Endothelial cell of umbilical vein (primary cell): ENCODE results near the gene ARHGEF40. TPM values are rescaled to one million over a fixed set of nuclear protein-coding genes. Genes with fewer than 3 reads are reported as not detected.

Experiments
- BruUV-seq: library from RNA; stranded (reverse); fragments of 400-500 nt; replicated peaks from 2 replicates; lab custom pipeline; 2021; lab: Mats Ljungman, UMichigan
- CTCF ChIA-PET: fragments of 300-600, 350-600 bp; sonication (Branson Sonifier 250); formaldehyde crosslinking; loops from one replicate; lab custom pipeline; 2021; ENCODE audit warnings: antibody characterized with exemption, inconsistent platforms; lab: Charles Lee
- POLR2A ChIA-PET: fragments of 300-600, 350-600 bp; sonication (Branson Sonifier 250); formaldehyde crosslinking; loops from one replicate; lab custom pipeline; 2021; ENCODE audit warnings: antibody characterized with exemption, inconsistent platforms; lab: Charles Lee
- DNase-seq: peaks from one replicate; pipeline ENCODE4 v3.0.0-alpha.2; 2011; ENCODE audit warnings: low read depth, low spot score
- FAIRE-seq: peaks from 2 replicates; lab custom pipeline; 2011; peaks lifted over from hg19 to GRCh38; lab: Jason Lieb, UNC
- H2AFZ ChIP-seq: 2 replicates; pipeline ENCODE4 v1.6.0; 2012; ENCODE audit warnings: low read depth, low read length, control low read depth, inconsistent platforms
- H3K27ac ChIP-seq: 2 replicates; pipeline ENCODE4 v1.5.1; 2011; ENCODE audit warnings: low read depth, mild to moderate bottlenecking, control low read depth, low read length, moderate library complexity; ENCODE audit not compliant: insufficient read depth
- H3K27me3 ChIP-seq, 2 experiments: 2 replicates each; pipeline versions ENCODE4 v1.6.0 to v1.6.1; 2011; ENCODE audit warnings: low read length in 2 of 2, mixed read lengths in 1 of 2; ENCODE audit not compliant: control insufficient read depth in 2 of 2, insufficient read depth in 2 of 2
- H3K36me3 ChIP-seq, 2 experiments: 2 replicates in 1 of 2; 3 replicates in 1 of 2; pipeline ENCODE4 v1.5.1; 2011; ENCODE audit warnings: low read length in 2 of 2, mild to moderate bottlenecking in 1 of 2, moderate library complexity in 1 of 2; ENCODE audit not compliant: control insufficient read depth in 2 of 2, insufficient read depth in 2 of 2; ENCODE audit errors: extremely low read depth in 1 of 2
- H3K4me1 ChIP-seq: 3 replicates; pipeline ENCODE4 v1.5.1; 2011; ENCODE audit warnings: mild to moderate bottlenecking, low read length; ENCODE audit not compliant: control insufficient read depth, insufficient read depth; ENCODE audit errors: extremely low read depth
- H3K4me2 ChIP-seq: 2 replicates; pipeline ENCODE4 v1.6.1; 2011; ENCODE audit warnings: low read length, control low read depth, mixed read lengths; ENCODE audit not compliant: insufficient read depth
- H3K4me3 ChIP-seq, 3 experiments: fragments of 200-600 bp in 1 of 3; sonication (generic), shearing (Covaris generic) in 1 of 3; replicated peaks in 1 of 3; 2 replicates each; pipeline ENCODE4 v1.5.1; 2011 to 2016; ENCODE audit warnings: control low read depth in 3 of 3, low read length in 3 of 3, mild to moderate bottlenecking in 2 of 3, inconsistent platforms in 1 of 3, low read depth in 1 of 3, moderate library complexity in 1 of 3; ENCODE audit not compliant: insufficient read depth in 1 of 3
- H3K79me2 ChIP-seq: 2 replicates; pipeline ENCODE4 v1.6.0; 2012; ENCODE audit warnings: low read length, inconsistent platforms; ENCODE audit not compliant: control insufficient read depth, insufficient read depth
- H3K9ac ChIP-seq: replicated peaks from 2 replicates; pipeline ENCODE3; 2011; ENCODE audit warnings: low read length, control low read depth; ENCODE audit not compliant: insufficient read depth; ENCODE audit errors: extremely low read depth
- H3K9me1 ChIP-seq: replicated peaks from 3 replicates; pipeline ENCODE4 v1.6.0; 2011; ENCODE audit warnings: mild to moderate bottlenecking, low read length; ENCODE audit not compliant: control insufficient read depth, insufficient read depth; ENCODE audit errors: extremely low read depth
- H3K9me3 ChIP-seq: replicated peaks from 2 replicates; pipeline ENCODE4 v1.5.1; 2012; ENCODE audit warnings: low read length, inconsistent platforms; ENCODE audit not compliant: control insufficient read depth, insufficient read depth
- H4K20me1 ChIP-seq: replicated peaks from 2 replicates; pipeline ENCODE3; 2011; ENCODE audit warnings: mild to moderate bottlenecking, low read length; ENCODE audit not compliant: control insufficient read depth, insufficient read depth; ENCODE audit errors: extremely low read depth
- CTCF ChIP-seq, 2 donors: IDR thresholded peaks; 1 replicate in 1 of 2; 2 replicates in 1 of 2; pipeline ENCODE4 v1.5.1; 2011; ENCODE audit warnings: low read length in 2 of 2, mild to moderate bottlenecking in 2 of 2, moderate library complexity in 2 of 2, control low read depth in 1 of 2, inconsistent platforms in 1 of 2, low read depth in 1 of 2; ENCODE audit not compliant: insufficient read depth in 1 of 2; ENCODE audit errors: extremely low read depth in 1 of 2
- EZH2 ChIP-seq: IDR thresholded peaks from 2 replicates; pipeline ENCODE4 v1.6.1; 2012; ENCODE audit warnings: borderline replicate concordance, low read depth, mild to moderate bottlenecking, moderate library complexity, low read length, inconsistent platforms; ENCODE audit not compliant: severe bottlenecking
- FOS ChIP-seq: IDR thresholded peaks from 2 replicates; pipeline ENCODE4 v1.6.1; 2011; ENCODE audit warnings: mild to moderate bottlenecking, low read length, moderate library complexity, borderline replicate concordance; ENCODE audit not compliant: insufficient read depth
- GATA2 ChIP-seq: IDR thresholded peaks from 2 replicates; pipeline ENCODE4 v1.7.0; 2011; ENCODE audit warnings: low read depth, mild to moderate bottlenecking, moderate library complexity, mixed read lengths, low read length; ENCODE audit not compliant: insufficient read length, insufficient read depth
- JUN ChIP-seq: IDR thresholded peaks from 2 replicates; pipeline ENCODE4 v1.6.1; 2011; ENCODE audit warnings: borderline replicate concordance, low read depth; ENCODE audit not compliant: insufficient read length, insufficient read depth
- MAX ChIP-seq: IDR thresholded peaks from 2 replicates; pipeline ENCODE4 v1.6.1; 2011; ENCODE audit not compliant: insufficient read depth, insufficient read length
- MYC ChIP-seq: IDR thresholded peaks from one replicate; pipeline ENCODE4 v1.6.1; 2011; ENCODE audit warnings: mild to moderate bottlenecking, low read depth, low read length
- POLR2A ChIP-seq: IDR thresholded peaks from 2 replicates; pipeline ENCODE4 v1.6.1; 2012; ENCODE audit warnings: low read depth, mild to moderate bottlenecking, control low read depth, low read length
- POLR2AphosphoS5 ChIP-seq: IDR thresholded peaks from 2 replicates; pipeline ENCODE4 v1.6.1; 2012; ENCODE audit warnings: low read depth, mild to moderate bottlenecking, control low read depth, low read length, moderate library complexity; ENCODE audit not compliant: insufficient read depth
- dilution Hi-C: fragments of 300-500 bp; cut with MboI; formaldehyde crosslinking; loops from one replicate; pipeline ENCODE4 v1.15.0; 2019; ENCODE audit warnings: low sequenced_read_pairs; ENCODE audit not compliant: extremely low pct_ligation_motif_present
- intact Hi-C: fragments of 100-400 bp; cut with micrococcal nuclease; formaldehyde crosslinking; loops from one replicate; pipeline ENCODE4 v1.10.0; 2022
- polyA plus RNA-seq, 4 experiments: library from polyadenylated mRNA; depleted of rRNA in 3 of 4; stranded (reverse) in 3 of 4; unstranded in 1 of 4; fragments of >200 nt; gene quantifications; 2 replicates each; pipeline versions ENCODE4 v1.2.1 to v1.2.3, GENCODE V29; 2011 to 2012; ENCODE audit warnings: missing spikeins in 1 of 4
- total RNA-seq: library from RNA; stranded (reverse); gene quantifications from 2 replicates; pipeline ENCODE4 v1.2.3, GENCODE V29; 2021

ARHGEF40 gene
- total and polyA plus RNA-seq, 2 donors (not counting 3 experiments of a cell fraction or from before 2014, with no cell fraction given), result 2.6 to 19.9 TPM

- H3K4me1 ChIP-seq, result no peaks in the 10 kb centered on the region
- FAIRE-seq (no peak), DNase-seq (no peak)
- H2AFZ ChIP-seq, result no peak overlapping the region
- H3K27me3 ChIP-seq, result peaks cover 5 to 18% of the 10 kb centered on the region in 2 experiments
- no peak overlapping the region for H3K27ac ChIP-seq
- dilution Hi-C loops (no loop called here), intact Hi-C loops (no loop called here)
- H3K79me2 ChIP-seq, result no peaks in the 10 kb centered on the region
- ChIA-PET POLR2A (no interaction called here), CTCF (interaction anchor here (3.5 kb wide), 1 partner anchor 106 kb away, joined by 11 read pairs; no protein-coding TSS in a partner anchor)
- H3K4me3 ChIP-seq, result no peak overlapping the region
- TF ChIP-seq MAX, result no peak
- no peak for TF ChIP-seq MYC
- H3K9ac ChIP-seq, result no peak overlapping the region
- no peaks in the 10 kb centered on the region for H3K9me1 ChIP-seq
- H3K4me2 ChIP-seq, result no peak overlapping the region
- H3K9me3 ChIP-seq, result no peaks in the 10 kb centered on the region
- no peaks in the 10 kb centered on the region for H3K36me3 ChIP-seq
- no peaks in the 10 kb centered on the region for H4K20me1 ChIP-seq
- BruUV-seq, result no TSS peak
Observed at GRCh38 chr14:21121122-21121521, 51.0 kb downstream of the ARHGEF40 start.

- DNase-seq (no peak), FAIRE-seq (no peak)
- TF ChIP-seq GATA2 (no peak), JUN (no peak), MAX (no peak), POLR2A (no peak), POLR2AphosphoS5 (no peak), FOS (no peak), MYC (no peak), CTCF (IDR thresholded peaks at IDR 0.05; ENCODE audit: extremely low read depth in 1 of 2, insufficient read depth in 1 of 2, low read depth in 1 of 2, low read length in 2 of 2) (no peak), EZH2 (no peak)
- H3K4me2 ChIP-seq, result no peak overlapping the region
- H2AFZ ChIP-seq, result no peak overlapping the region
- H3K4me3 ChIP-seq, result no peak overlapping the region
- dilution Hi-C loops (no loop called here), intact Hi-C loops (no loop called here)
- H3K4me1 ChIP-seq, result no peaks in the 10 kb centered on the region
- H3K9me3 ChIP-seq, result no peaks in the 10 kb centered on the region
- H4K20me1 ChIP-seq, result no peaks in the 10 kb centered on the region
- H3K9ac ChIP-seq, result no peak overlapping the region
- no peak overlapping the region for H3K27ac ChIP-seq
- ChIA-PET POLR2A (no interaction called here), CTCF (interaction anchor here (1.1 to 3.9 kb wide), 3 partner anchors 12 to 109 kb away, joined by 3 to 22 read pairs (median 11); no protein-coding TSS in a partner anchor)
- H3K9me1 ChIP-seq, result no peaks in the 10 kb centered on the region
- no peaks in the 10 kb centered on the region for H3K79me2 ChIP-seq
- BruUV-seq, result no TSS peak
- H3K27me3 ChIP-seq, result peaks cover 5 to 22% of the 10 kb centered on the region in 2 experiments
- H3K36me3 ChIP-seq, result no peaks in the 10 kb centered on the region
Observed at GRCh38 chr14:21123429-21123828, 53.3 kb downstream of the ARHGEF40 start.
